Endothelial cell of umbilical vein (primary cell): ENCODE results near the gene DPP10. TPM values are rescaled to one million over a fixed set of nuclear protein-coding genes. Genes with fewer than 3 reads are reported as not detected.

Experiments used
- BruUV-seq: library from RNA; stranded (reverse); fragments of 400-500 nt; replicated peaks from 2 replicates; lab custom pipeline; 2021; lab: Mats Ljungman, UMichigan
- CTCF ChIA-PET: fragments of 300-600, 350-600 bp; sonication (Branson Sonifier 250); formaldehyde crosslinking; loops from one replicate; lab custom pipeline; 2021; ENCODE audit warnings: antibody characterized with exemption, inconsistent platforms; lab: Charles Lee
- POLR2A ChIA-PET: fragments of 300-600, 350-600 bp; sonication (Branson Sonifier 250); formaldehyde crosslinking; loops from one replicate; lab custom pipeline; 2021; ENCODE audit warnings: antibody characterized with exemption, inconsistent platforms; lab: Charles Lee
- DNase-seq: peaks from one replicate; pipeline ENCODE4 v3.0.0-alpha.2; 2011; ENCODE audit warnings: low read depth, low spot score
- FAIRE-seq: peaks from 2 replicates; lab custom pipeline; 2011; peaks lifted over from hg19 to GRCh38; lab: Jason Lieb, UNC
- H2AFZ ChIP-seq: 2 replicates; pipeline ENCODE4 v1.6.0; 2012; ENCODE audit warnings: low read depth, low read length, control low read depth, inconsistent platforms
- H3K27ac ChIP-seq: 2 replicates; pipeline ENCODE4 v1.5.1; 2011; ENCODE audit warnings: low read depth, mild to moderate bottlenecking, control low read depth, low read length, moderate library complexity; ENCODE audit not compliant: insufficient read depth
- H3K27me3 ChIP-seq, 2 experiments: 2 replicates each; pipeline versions ENCODE4 v1.6.0 to v1.6.1; 2011; ENCODE audit warnings: low read length in 2 of 2, mixed read lengths in 1 of 2; ENCODE audit not compliant: control insufficient read depth in 2 of 2, insufficient read depth in 2 of 2
- H3K36me3 ChIP-seq, 2 experiments: 2 replicates in 1 of 2; 3 replicates in 1 of 2; pipeline ENCODE4 v1.5.1; 2011; ENCODE audit warnings: low read length in 2 of 2, mild to moderate bottlenecking in 1 of 2, moderate library complexity in 1 of 2; ENCODE audit not compliant: control insufficient read depth in 2 of 2, insufficient read depth in 2 of 2; ENCODE audit errors: extremely low read depth in 1 of 2
- H3K4me1 ChIP-seq: 3 replicates; pipeline ENCODE4 v1.5.1; 2011; ENCODE audit warnings: mild to moderate bottlenecking, low read length; ENCODE audit not compliant: control insufficient read depth, insufficient read depth; ENCODE audit errors: extremely low read depth
- H3K4me2 ChIP-seq: 2 replicates; pipeline ENCODE4 v1.6.1; 2011; ENCODE audit warnings: low read length, control low read depth, mixed read lengths; ENCODE audit not compliant: insufficient read depth
- H3K4me3 ChIP-seq, 3 experiments: fragments of 200-600 bp in 1 of 3; sonication (generic), shearing (Covaris generic) in 1 of 3; replicated peaks in 1 of 3; 2 replicates each; pipeline ENCODE4 v1.5.1; 2011 to 2016; ENCODE audit warnings: control low read depth in 3 of 3, low read length in 3 of 3, mild to moderate bottlenecking in 2 of 3, inconsistent platforms in 1 of 3, low read depth in 1 of 3, moderate library complexity in 1 of 3; ENCODE audit not compliant: insufficient read depth in 1 of 3
- H3K79me2 ChIP-seq: 2 replicates; pipeline ENCODE4 v1.6.0; 2012; ENCODE audit warnings: low read length, inconsistent platforms; ENCODE audit not compliant: control insufficient read depth, insufficient read depth
- H3K9ac ChIP-seq: replicated peaks from 2 replicates; pipeline ENCODE3; 2011; ENCODE audit warnings: low read length, control low read depth; ENCODE audit not compliant: insufficient read depth; ENCODE audit errors: extremely low read depth
- H3K9me1 ChIP-seq: replicated peaks from 3 replicates; pipeline ENCODE4 v1.6.0; 2011; ENCODE audit warnings: mild to moderate bottlenecking, low read length; ENCODE audit not compliant: control insufficient read depth, insufficient read depth; ENCODE audit errors: extremely low read depth
- H3K9me3 ChIP-seq: replicated peaks from 2 replicates; pipeline ENCODE4 v1.5.1; 2012; ENCODE audit warnings: low read length, inconsistent platforms; ENCODE audit not compliant: control insufficient read depth, insufficient read depth
- H4K20me1 ChIP-seq: replicated peaks from 2 replicates; pipeline ENCODE3; 2011; ENCODE audit warnings: mild to moderate bottlenecking, low read length; ENCODE audit not compliant: control insufficient read depth, insufficient read depth; ENCODE audit errors: extremely low read depth
- EZH2 ChIP-seq: IDR thresholded peaks from 2 replicates; pipeline ENCODE4 v1.6.1; 2012; ENCODE audit warnings: borderline replicate concordance, low read depth, mild to moderate bottlenecking, moderate library complexity, low read length, inconsistent platforms; ENCODE audit not compliant: severe bottlenecking
- FOS ChIP-seq: IDR thresholded peaks from 2 replicates; pipeline ENCODE4 v1.6.1; 2011; ENCODE audit warnings: mild to moderate bottlenecking, low read length, moderate library complexity, borderline replicate concordance; ENCODE audit not compliant: insufficient read depth
- GATA2 ChIP-seq: IDR thresholded peaks from 2 replicates; pipeline ENCODE4 v1.7.0; 2011; ENCODE audit warnings: low read depth, mild to moderate bottlenecking, moderate library complexity, mixed read lengths, low read length; ENCODE audit not compliant: insufficient read length, insufficient read depth
- JUN ChIP-seq: IDR thresholded peaks from 2 replicates; pipeline ENCODE4 v1.6.1; 2011; ENCODE audit warnings: borderline replicate concordance, low read depth; ENCODE audit not compliant: insufficient read length, insufficient read depth
- MYC ChIP-seq: IDR thresholded peaks from one replicate; pipeline ENCODE4 v1.6.1; 2011; ENCODE audit warnings: mild to moderate bottlenecking, low read depth, low read length
- POLR2A ChIP-seq: IDR thresholded peaks from 2 replicates; pipeline ENCODE4 v1.6.1; 2012; ENCODE audit warnings: low read depth, mild to moderate bottlenecking, control low read depth, low read length
- POLR2AphosphoS5 ChIP-seq: IDR thresholded peaks from 2 replicates; pipeline ENCODE4 v1.6.1; 2012; ENCODE audit warnings: low read depth, mild to moderate bottlenecking, control low read depth, low read length, moderate library complexity; ENCODE audit not compliant: insufficient read depth
- dilution Hi-C: fragments of 300-500 bp; cut with MboI; formaldehyde crosslinking; loops from one replicate; pipeline ENCODE4 v1.15.0; 2019; ENCODE audit warnings: low sequenced_read_pairs; ENCODE audit not compliant: extremely low pct_ligation_motif_present
- intact Hi-C: fragments of 100-400 bp; cut with micrococcal nuclease; formaldehyde crosslinking; loops from one replicate; pipeline ENCODE4 v1.10.0; 2022
- polyA plus RNA-seq, 4 experiments: library from polyadenylated mRNA; depleted of rRNA in 3 of 4; stranded (reverse) in 3 of 4; unstranded in 1 of 4; fragments of >200 nt; gene quantifications; 2 replicates each; pipeline versions ENCODE4 v1.2.1 to v1.2.3, GENCODE V29; 2011 to 2012; ENCODE audit warnings: missing spikeins in 1 of 4
- total RNA-seq: library from RNA; stranded (reverse); gene quantifications from 2 replicates; pipeline ENCODE4 v1.2.3, GENCODE V29; 2021
- TF ChIP-seq, protein P1 (sequence below), 2 donors: IDR thresholded peaks; 1 replicate in 1 of 2; 2 replicates in 1 of 2; pipeline ENCODE4 v1.5.1; 2011; ENCODE audit warnings: low read length in 2 of 2, mild to moderate bottlenecking in 2 of 2, moderate library complexity in 2 of 2, control low read depth in 1 of 2, inconsistent platforms in 1 of 2, low read depth in 1 of 2; ENCODE audit not compliant: insufficient read depth in 1 of 2; ENCODE audit errors: extremely low read depth in 1 of 2
- TF ChIP-seq, protein P2 (sequence below): IDR thresholded peaks from 2 replicates; pipeline ENCODE4 v1.6.1; 2011; ENCODE audit not compliant: insufficient read depth, insufficient read length

The DPP10 gene
- total and polyA plus RNA-seq, 2 donors (not counting 3 experiments of a cell fraction or from before 2014, with no cell fraction given) = not detected

DNA sequence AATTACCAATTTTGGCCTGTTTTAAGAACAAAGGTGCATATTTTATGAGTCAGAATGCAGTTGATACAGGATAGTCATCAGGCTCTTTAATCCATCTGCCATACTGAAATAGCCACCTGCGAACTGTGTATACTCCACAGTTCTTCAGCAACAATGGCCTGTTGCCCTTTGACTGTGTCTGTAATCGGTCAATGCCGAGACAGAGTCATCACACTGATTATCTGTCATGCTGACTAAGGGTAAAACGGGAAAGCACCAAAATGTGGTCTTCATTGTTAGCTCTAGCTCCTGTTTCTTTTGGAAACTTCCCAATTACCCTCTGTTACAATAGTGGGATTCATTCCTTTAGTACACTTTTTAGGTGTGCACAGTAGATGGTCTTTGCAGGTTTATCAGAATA, 871.7 kb downstream of the DPP10 start:
- dilution Hi-C loops = no loop called here
- intact Hi-C loops = no loop called here
- DNase-seq (no peak), FAIRE-seq (no peak)
- H2AFZ ChIP-seq = no peak overlapping the region
- no peak overlapping the region for H3K4me2 ChIP-seq
- CTCF ChIA-PET = no interaction called here
- no peaks in the 10 kb centered on the region for H3K79me2 ChIP-seq
- POLR2A ChIA-PET = no interaction called here
- no peak overlapping the region for H3K4me3 ChIP-seq
- no peaks in the 10 kb centered on the region for H3K36me3 ChIP-seq
- no peak overlapping the region for H3K27ac ChIP-seq
- no peak for TF ChIP-seq POLR2AphosphoS5
- no peak for TF ChIP-seq FOS
- TF ChIP-seq JUN = no peak
- TF ChIP-seq, protein P1, sequence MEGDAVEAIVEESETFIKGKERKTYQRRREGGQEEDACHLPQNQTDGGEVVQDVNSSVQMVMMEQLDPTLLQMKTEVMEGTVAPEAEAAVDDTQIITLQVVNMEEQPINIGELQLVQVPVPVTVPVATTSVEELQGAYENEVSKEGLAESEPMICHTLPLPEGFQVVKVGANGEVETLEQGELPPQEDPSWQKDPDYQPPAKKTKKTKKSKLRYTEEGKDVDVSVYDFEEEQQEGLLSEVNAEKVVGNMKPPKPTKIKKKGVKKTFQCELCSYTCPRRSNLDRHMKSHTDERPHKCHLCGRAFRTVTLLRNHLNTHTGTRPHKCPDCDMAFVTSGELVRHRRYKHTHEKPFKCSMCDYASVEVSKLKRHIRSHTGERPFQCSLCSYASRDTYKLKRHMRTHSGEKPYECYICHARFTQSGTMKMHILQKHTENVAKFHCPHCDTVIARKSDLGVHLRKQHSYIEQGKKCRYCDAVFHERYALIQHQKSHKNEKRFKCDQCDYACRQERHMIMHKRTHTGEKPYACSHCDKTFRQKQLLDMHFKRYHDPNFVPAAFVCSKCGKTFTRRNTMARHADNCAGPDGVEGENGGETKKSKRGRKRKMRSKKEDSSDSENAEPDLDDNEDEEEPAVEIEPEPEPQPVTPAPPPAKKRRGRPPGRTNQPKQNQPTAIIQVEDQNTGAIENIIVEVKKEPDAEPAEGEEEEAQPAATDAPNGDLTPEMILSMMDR (IDR thresholded peaks at IDR 0.05; ENCODE audit: extremely low read depth in 1 of 2, insufficient read depth in 1 of 2, low read depth in 1 of 2, low read length in 2 of 2) = no peak
- TF ChIP-seq MYC = no peak
- TF ChIP-seq GATA2 = no peak
- no peak for TF ChIP-seq EZH2
- TF ChIP-seq, protein P2, sequence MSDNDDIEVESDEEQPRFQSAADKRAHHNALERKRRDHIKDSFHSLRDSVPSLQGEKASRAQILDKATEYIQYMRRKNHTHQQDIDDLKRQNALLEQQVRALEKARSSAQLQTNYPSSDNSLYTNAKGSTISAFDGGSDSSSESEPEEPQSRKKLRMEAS = no peak
- TF ChIP-seq POLR2A = no peak
- no peaks in the 10 kb centered on the region for H3K9me1 ChIP-seq
- H3K27me3 ChIP-seq = no peaks in the 10 kb centered on the region
- no TSS peak for BruUV-seq
- H3K4me1 ChIP-seq = no peaks in the 10 kb centered on the region
- H4K20me1 ChIP-seq = no peaks in the 10 kb centered on the region
- no peaks in the 10 kb centered on the region for H3K9me3 ChIP-seq
- H3K9ac ChIP-seq = no peak overlapping the region
